Esophagus muscularis mucosa (tissue), 4 donors: Measurements from ENCODE around the gene LGALS7B. TPM values are rescaled to one million over a fixed set of nuclear protein-coding genes. Genes with fewer than 3 reads are reported as not detected.
"Not testable (repeated sequence)": the region's sequence is repeated elsewhere in the genome, so short reads cannot be mapped to it uniquely, and the experiment has no call there.

Source experiments
- DNase-seq: peaks from one replicate; pipeline ENCODE4 v3.0.0-alpha.2; 2017; ENCODE audit errors: extremely low spot score
- H3K27ac ChIP-seq, 4 donors: fragments of 200-600 bp; sonication (generic); replicated peaks in 1 of 4; 1 replicate in 3 of 4; 2 replicates in 1 of 4; pipeline ENCODE4 v1.5.1; 2016 to 2019; ENCODE audit warnings: mild to moderate bottlenecking in 1 of 4
- H3K27me3 ChIP-seq, 4 donors: fragments of 200-600 bp; sonication (generic); one replicate each; pipeline versions ENCODE4 v1.5.1 to v1.6.0; 2016 to 2019
- H3K36me3 ChIP-seq, 4 donors: fragments of 200-600 bp; sonication (generic); one replicate each; pipeline ENCODE4 v1.5.1; 2016 to 2019
- H3K4me1 ChIP-seq, 4 donors: fragments of 200-600 bp; sonication (generic); one replicate each; pipeline ENCODE4 v1.5.1; 2016 to 2019
- H3K4me3 ChIP-seq, 4 donors: fragments of 200-600 bp; sonication (generic); 1 replicate in 2 of 4; 2 replicates in 2 of 4; pipeline ENCODE4 v1.5.1; 2016 to 2019; ENCODE audit warnings: mild to moderate bottlenecking in 4 of 4, moderate library complexity in 1 of 4
- H3K9me3 ChIP-seq, 4 donors: fragments of 200-600 bp; sonication (generic); 1 replicate in 3 of 4; 2 replicates in 1 of 4; pipeline ENCODE4 v1.5.1; 2016 to 2019
- CTCF ChIP-seq, 3 experiments: fragments of 200-600 bp in 2 of 3; fragments of 450-650 bp in 1 of 3; sonication (generic) in 2 of 3; IDR thresholded peaks; one replicate each; pipeline ENCODE4 v1.5.1; 2017 to 2019; ENCODE audit warnings: antibody characterized with exemption in 3 of 3, mild to moderate bottlenecking in 2 of 3, moderate library complexity in 1 of 3
- EP300 ChIP-seq: sonication (generic); formaldehyde crosslinking; IDR thresholded peaks from one replicate; pipeline ENCODE4 v1.6.1; 2017; ENCODE audit warnings: antibody characterized with exemption
- POLR2A ChIP-seq: fragments of 450-650 bp; IDR thresholded peaks from one replicate; pipeline ENCODE4 v1.6.1; 2017; ENCODE audit warnings: antibody characterized with exemption, moderate library complexity, mild to moderate bottlenecking, low read depth
- POLR2AphosphoS5 ChIP-seq, 2 donors: sonication (generic); formaldehyde crosslinking; IDR thresholded peaks; one replicate each; pipeline ENCODE4 v1.6.1; 2017; ENCODE audit warnings: antibody characterized with exemption in 2 of 2
- WGBS: methylation state at CpG from one replicate; pipeline ENCODE4 v1.1.5; 2018; 5-methylcytosine and 5-hydroxymethylcytosine counted together
- intact Hi-C: fragments of 100-400 bp; cut with DNase I; formaldehyde crosslinking; loops from one replicate; pipeline ENCODE4 v1.15.1; 2023
- total RNA-seq, 4 donors: library from RNA; depleted of rRNA; stranded (reverse); fragments of >200 nt; gene quantifications; one replicate each; pipeline versions ENCODE4 v1.1.0 to v1.2.1, GENCODE V29; 2016

LGALS7B gene
- total RNA-seq, 4 donors from 2014 or later = not detected

GRCh38 chr19:38791451-38792064 is 2.6 kb downstream of the LGALS7B start:
- H3K9me3 ChIP-seq, intact Hi-C loops, H3K4me1 ChIP-seq, H3K27ac ChIP-seq, DNase-seq, H3K27me3 ChIP-seq, H3K36me3 ChIP-seq: not testable (repeated sequence)
- peak overlapping the region in 3 of 4 donors; percentile 29 to 54 (median 40) for H3K4me3 ChIP-seq
- WGBS = no CpG with 5 or more reads among the region's 40 CpGs

DNA sequence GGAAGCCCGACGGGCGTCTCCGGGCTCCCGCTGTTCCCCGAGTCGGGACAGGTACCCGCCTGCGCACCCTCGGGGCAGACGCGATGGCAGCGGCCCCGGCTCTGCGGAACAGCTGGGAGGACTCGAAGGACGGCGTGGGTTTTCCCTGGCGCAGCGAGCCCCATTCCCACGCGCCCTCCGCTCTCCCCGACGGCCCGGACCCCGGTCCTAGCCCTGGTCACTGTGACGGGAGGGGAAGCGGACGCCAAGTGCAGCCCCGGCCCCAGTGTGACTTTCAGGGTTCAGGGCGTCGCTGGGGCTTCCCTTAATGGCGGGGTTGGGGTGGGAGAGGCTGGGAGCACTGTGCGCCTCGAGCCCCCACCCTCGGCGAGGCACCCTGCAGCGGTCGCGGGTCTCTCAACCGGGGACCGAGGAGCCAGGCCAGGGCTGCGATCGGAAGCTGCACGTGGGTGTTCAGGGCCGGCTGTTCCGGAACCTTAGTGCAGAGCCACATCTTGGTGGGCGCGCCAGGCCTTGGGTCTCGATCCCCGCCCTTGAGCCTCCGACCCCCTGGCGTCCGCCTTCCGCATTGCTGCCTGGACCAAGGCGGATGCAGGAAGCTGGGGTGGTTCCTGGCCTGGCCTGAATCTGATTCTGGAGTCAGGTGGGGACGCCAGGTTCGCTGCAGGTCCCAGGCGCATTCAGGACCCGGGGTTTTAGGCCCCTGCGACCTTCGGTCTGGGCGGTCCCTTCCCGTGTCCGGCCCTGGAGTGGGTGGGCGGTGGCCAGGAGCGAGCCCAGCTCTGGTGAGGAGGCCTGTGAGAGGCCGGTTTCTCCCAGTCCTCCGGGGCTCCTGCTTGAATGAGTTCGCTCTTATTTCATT is 3.5 kb downstream of the LGALS7B start:
- TF ChIP-seq CTCF (IDR thresholded peaks at IDR 0.05) = peak in 2 of 3 experiments; percentile 9 to 31
- no peak for TF ChIP-seq EP300
- Histone ChIP-seq H3K36me3 (no peaks in the 10 kb centered on the region), H3K9me3 (no peaks in the 10 kb centered on the region), H3K4me3 (peak overlapping the region; percentile 22 to 50 (median 36)), H3K4me1 (peaks cover 5 to 9% (median 6%) of the 10 kb centered on the region in 4 donors), H3K27me3 (no peaks in the 10 kb centered on the region), H3K27ac (peak overlapping the region in 1 of 4 donors; percentile 34)
- intact Hi-C loops = no loop called here
- 30% methylated on average over 42 of the region's 71 CpGs for WGBS
- DNase-seq = no peak

- H3K27ac ChIP-seq = no peak overlapping the region
- H3K27me3 ChIP-seq = no peaks in the 10 kb centered on the region
- DNase-seq = no peak
- H3K4me3 ChIP-seq = no peak overlapping the region
- TF ChIP-seq CTCF (IDR thresholded peaks at IDR 0.05) (no peak), POLR2A (no peak), EP300 (no peak), POLR2AphosphoS5 (IDR thresholded peaks at IDR 0.05) (no peak)
- no peaks in the 10 kb centered on the region for H3K36me3 ChIP-seq
- H3K4me1 ChIP-seq = peaks cover 5 to 9% (median 6%) of the 10 kb centered on the region in 4 donors
- no peaks in the 10 kb centered on the region for H3K9me3 ChIP-seq
- 66% methylated on average over 8 of the region's 8 CpGs for WGBS
- intact Hi-C loops = no loop called here
Measured at GRCh38 chr19:38793177-38793576, 4.2 kb downstream of the LGALS7B start.

GRCh38 chr19:38793671-38794070 is 4.7 kb downstream of the LGALS7B start:
- WGBS = 92% methylated on average over 5 of the region's 5 CpGs
- intact Hi-C loops = no loop called here
- TF ChIP-seq EP300 (no peak), CTCF (IDR thresholded peaks at IDR 0.05) (no peak), POLR2AphosphoS5 (IDR thresholded peaks at IDR 0.05) (no peak), POLR2A (no peak)

DNA sequence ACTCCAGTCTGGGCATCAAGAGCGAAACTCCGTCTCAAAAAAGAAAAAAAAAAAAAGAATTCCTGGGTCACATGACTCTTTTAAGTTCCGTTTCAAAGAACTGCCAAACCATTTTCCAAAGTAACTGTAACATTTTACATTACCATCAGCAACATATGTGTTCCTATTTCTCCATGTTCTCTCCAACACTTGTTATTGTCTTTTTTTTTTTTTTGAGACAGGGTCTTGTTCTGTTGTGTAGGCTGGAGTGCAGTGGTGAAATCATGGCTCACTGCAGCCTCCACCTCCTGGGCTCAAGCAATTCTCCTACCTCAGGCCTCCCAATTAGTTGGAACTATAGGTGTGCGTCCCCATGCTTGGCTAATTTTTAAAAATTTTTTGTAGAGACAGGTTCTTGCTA is 6.5 kb downstream of the LGALS7B start:
- no peak for TF ChIP-seq EP300
- TF ChIP-seq POLR2AphosphoS5 (IDR thresholded peaks at IDR 0.05) = no peak
- TF ChIP-seq CTCF (IDR thresholded peaks at IDR 0.05) = no peak
- no peak for TF ChIP-seq POLR2A
- WGBS = 86% methylated on average over 4 of the region's 4 CpGs
- no peak for DNase-seq
- no peaks in the 10 kb centered on the region for H3K27me3 ChIP-seq
- H3K4me3 ChIP-seq = no peak overlapping the region
- intact Hi-C loops = no loop called here
- no peaks in the 10 kb centered on the region for H3K9me3 ChIP-seq
- no peaks in the 10 kb centered on the region for H3K36me3 ChIP-seq
- no peak overlapping the region for H3K27ac ChIP-seq
- H3K4me1 ChIP-seq = peaks cover 5 to 9% (median 6%) of the 10 kb centered on the region in 4 donors

More at GRCh38 chr19:38793671-38794070, 4.7 kb downstream of the LGALS7B start:
- no peak for DNase-seq
- H3K9me3 ChIP-seq = no peaks in the 10 kb centered on the region
- H3K4me3 ChIP-seq = no peak overlapping the region
- H3K27ac ChIP-seq = no peak overlapping the region
- no peaks in the 10 kb centered on the region for H3K27me3 ChIP-seq
- no peaks in the 10 kb centered on the region for H3K36me3 ChIP-seq
- peaks cover 5 to 9% (median 6%) of the 10 kb centered on the region in 4 donors for H3K4me1 ChIP-seq
